ENCODE data around the gene IVNS1ABP. TPM values are rescaled to one million over a fixed set of nuclear protein-coding genes. Genes with fewer than 3 reads are reported as not detected.

IVNS1ABP gene
- total and polyA plus RNA-seq, 10 of the 15 experiments (the other 5 are each of a cell fraction or from before 2014, with no cell fraction given) = 19.2 to 154 (median 43.9) TPM

DNA sequence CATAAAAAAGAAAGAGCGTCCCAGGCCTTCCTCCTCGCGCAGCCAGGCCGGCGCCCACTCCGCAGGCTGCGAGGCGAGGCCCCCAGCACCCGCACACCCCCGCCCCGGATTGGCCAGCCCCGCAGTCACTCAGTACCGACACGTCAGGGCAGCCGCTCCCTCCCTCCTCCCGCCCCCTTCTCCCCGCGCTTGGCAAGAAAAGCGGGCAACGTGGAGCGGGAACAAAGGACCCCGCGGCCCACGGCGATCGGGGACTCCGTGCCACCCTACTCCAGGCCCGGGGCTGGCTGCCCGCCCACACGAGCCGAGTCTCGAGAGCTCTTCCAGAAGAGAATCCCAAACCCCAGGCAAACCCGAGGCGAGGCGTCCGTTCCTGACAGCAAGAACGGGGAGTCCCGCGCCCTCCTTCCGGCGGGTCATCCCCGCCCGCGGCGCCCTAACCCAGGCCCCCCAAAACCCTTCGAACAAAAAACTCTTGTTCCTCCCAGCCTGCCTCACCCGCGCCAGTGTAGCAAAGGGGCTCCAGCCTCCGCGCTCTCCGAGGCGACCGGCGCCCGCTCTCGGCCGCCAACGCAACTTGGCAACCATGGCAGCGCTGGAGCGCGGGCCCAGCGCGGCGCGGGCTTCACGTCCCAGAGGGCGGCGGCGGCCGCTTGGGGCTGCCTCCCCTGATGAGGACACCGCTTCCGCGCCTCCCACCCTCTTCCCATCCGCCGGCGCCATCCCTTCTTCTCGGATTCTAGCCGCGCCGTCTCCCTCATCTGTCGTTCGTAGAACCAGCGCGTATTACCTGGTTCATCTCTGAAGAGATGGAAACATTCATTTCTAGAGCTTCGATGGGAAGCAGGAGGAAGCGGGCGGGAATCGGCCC is 645 bp downstream of the IVNS1ABP start (continued):
- TF ChIP-seq RB1 (IDR thresholded peaks at IDR 0.05; ENCODE audit: borderline replicate concordance) = peak; percentile 25; the same call in 1 of the 2 replicates
- no peak for TF ChIP-seq FOXM1 (IDR thresholded peaks at IDR 0.05; ENCODE audit: low read depth, low read length)
- 0 out of 4 replicates have a peak, but pooled peaks have one; percentile 4 to 22 for TF ChIP-seq BHLHE40 (IDR thresholded peaks at IDR 0.05; ENCODE audit: borderline replicate concordance in 1 of 2, low read depth in 2 of 2, low read length in 1 of 2)
- no peak for TF ChIP-seq ELK1 (IDR thresholded peaks at IDR 0.05; ENCODE audit: low read depth, low read length)
- 0 out of 2 replicates have a peak, but pooled peaks have one; percentile 32 for TF ChIP-seq SMARCA5 (IDR thresholded peaks at IDR 0.05)
- 0 out of 2 replicates have a peak, but pooled peaks have one; percentile 69 for TF ChIP-seq CHD1 (IDR thresholded peaks at IDR 0.05; ENCODE audit: low read depth, low read length)
- TF ChIP-seq MAX (IDR thresholded peaks at IDR 0.05; ENCODE audit: low read depth, low read length) = peak; percentile 33; the same call in 1 of the 2 replicates
- TF ChIP-seq IKZF2 (IDR thresholded peaks at IDR 0.05) = 0 out of 4 replicates have a peak, but pooled peaks of 1 of the 2 experiments have one; percentile 2
- no peak for TF ChIP-seq YBX1 (IDR thresholded peaks at IDR 0.05)
- TF ChIP-seq PBX3 (IDR thresholded peaks at IDR 0.05; ENCODE audit: insufficient replicate concordance, low read depth, low read length) = peak; percentile 97
- 0 out of 2 replicates have a peak, but pooled peaks have one; percentile 4 for TF ChIP-seq SMC3 (IDR thresholded peaks at IDR 0.05; ENCODE audit: borderline replicate concordance, low read length)

All from GM12878 (cell line).